GM10248 (cell line): ENCODE data around the gene CCDC92B.

Experiments used
- CTCF ChIA-PET: fragments of 300-600 bp; sonication (Branson Sonifier 250); formaldehyde crosslinking; extraction: SDS; loops from one replicate; lab custom pipeline; 2021; ENCODE audit warnings: antibody characterized with exemption; lab: Yijun Ruan, JAX
- POLR2A ChIA-PET: fragments of 350-650 bp; sonication (Branson Sonifier 250); formaldehyde crosslinking; extraction: SDS; loops from one replicate; lab custom pipeline; 2020; ENCODE audit warnings: antibody characterized with exemption; lab: Yijun Ruan, JAX
- DNase-seq: peaks from one replicate; pipeline ENCODE4 v3.0.0; 2012; ENCODE audit errors: extremely low spot score
- TF ChIP-seq, protein P1 (sequence below): IDR thresholded peaks from 2 replicates; pipeline ENCODE4 v1.5.1; 2012; ENCODE audit warnings: mild to moderate bottlenecking, low read depth; ENCODE audit errors: extremely low read depth, missing control alignments, control extremely low read depth

Gene CCDC92B

DNA sequence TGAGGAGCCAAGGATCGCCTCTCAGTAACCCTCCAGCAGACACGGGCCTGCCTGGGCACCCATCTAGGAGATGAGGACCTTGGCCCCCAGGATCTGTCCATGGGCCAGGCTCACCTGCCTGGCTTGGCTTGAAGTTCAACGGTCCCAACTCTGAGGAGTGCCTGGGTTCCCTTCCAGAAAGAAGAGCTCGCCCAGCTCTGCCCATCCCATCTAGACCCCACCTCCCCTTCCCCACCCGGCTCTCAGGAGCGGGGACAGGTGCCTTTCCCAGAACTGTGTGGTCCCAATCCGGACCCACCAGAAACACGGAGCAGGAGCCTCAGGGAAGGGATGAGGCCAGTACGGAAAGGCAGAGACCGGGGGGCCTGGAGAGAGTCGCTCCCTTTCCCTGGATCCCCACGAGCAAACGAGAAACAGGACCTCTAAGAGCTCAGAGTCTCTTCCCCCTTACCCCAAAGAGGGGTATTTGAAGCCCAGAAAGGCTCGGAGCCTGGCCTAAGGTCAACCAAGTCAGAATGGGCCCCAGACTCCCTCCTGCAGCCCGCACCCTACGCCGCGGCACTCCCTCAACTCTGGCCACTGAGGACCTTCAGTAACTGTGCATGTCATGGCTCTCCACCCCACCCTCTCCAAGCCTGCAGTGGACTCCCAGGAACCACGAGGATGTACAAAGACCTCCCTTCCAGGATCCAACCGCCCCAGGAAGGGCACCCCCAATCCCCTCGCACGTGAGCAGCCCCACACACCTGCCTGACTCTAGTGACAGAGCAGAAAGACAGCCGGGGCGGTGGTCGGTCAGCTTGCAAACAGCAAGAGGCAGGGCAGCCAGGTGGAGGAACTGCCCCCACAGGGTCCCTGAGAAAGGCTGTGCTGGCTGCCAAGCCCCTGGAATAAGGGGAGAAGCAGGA is 43.3 kb downstream of the CCDC92B start:
- POLR2A ChIA-PET = no interaction called here
- DNase-seq = no peak
- CTCF ChIA-PET = interaction anchor here (1.5 to 2.0 kb wide), 2 partner anchors 32 to 324 kb away, joined by 4 to 5 read pairs; no protein-coding TSS in a partner anchor
- TF ChIP-seq, protein P1, sequence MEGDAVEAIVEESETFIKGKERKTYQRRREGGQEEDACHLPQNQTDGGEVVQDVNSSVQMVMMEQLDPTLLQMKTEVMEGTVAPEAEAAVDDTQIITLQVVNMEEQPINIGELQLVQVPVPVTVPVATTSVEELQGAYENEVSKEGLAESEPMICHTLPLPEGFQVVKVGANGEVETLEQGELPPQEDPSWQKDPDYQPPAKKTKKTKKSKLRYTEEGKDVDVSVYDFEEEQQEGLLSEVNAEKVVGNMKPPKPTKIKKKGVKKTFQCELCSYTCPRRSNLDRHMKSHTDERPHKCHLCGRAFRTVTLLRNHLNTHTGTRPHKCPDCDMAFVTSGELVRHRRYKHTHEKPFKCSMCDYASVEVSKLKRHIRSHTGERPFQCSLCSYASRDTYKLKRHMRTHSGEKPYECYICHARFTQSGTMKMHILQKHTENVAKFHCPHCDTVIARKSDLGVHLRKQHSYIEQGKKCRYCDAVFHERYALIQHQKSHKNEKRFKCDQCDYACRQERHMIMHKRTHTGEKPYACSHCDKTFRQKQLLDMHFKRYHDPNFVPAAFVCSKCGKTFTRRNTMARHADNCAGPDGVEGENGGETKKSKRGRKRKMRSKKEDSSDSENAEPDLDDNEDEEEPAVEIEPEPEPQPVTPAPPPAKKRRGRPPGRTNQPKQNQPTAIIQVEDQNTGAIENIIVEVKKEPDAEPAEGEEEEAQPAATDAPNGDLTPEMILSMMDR = no peak

DNA sequence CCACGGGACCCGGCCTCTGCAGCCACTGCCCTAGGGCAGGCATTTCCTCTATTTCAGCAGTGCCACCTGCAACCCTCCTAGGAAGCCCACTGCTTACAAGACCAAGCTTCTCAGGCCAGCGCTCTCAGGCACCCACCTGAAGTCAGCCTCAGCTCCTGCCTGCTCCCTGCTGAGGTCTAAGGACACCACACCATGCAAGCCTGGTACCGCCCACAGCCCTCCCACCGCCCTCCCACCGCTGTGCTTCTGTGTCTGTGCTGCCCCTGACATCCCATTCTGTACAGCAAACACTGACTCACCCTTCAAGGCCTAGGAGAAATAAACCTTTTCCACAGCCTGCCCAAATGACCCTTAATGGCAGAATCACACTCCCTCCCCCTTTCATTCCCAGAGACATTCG is 44.2 kb downstream of the CCDC92B start:
- POLR2A ChIA-PET = no interaction called here
- CTCF ChIA-PET = interaction anchor here (1.0 kb wide), 1 partner anchor 323 kb away, joined by 4 read pairs; no protein-coding TSS in a partner anchor
- TF ChIP-seq, protein P1 = no peak
- DNase-seq = no peak

- POLR2A ChIA-PET = no interaction called here
- CTCF ChIA-PET = interaction anchor here (1.0 kb wide), 1 partner anchor 323 kb away, joined by 4 read pairs; no protein-coding TSS in a partner anchor
- DNase-seq = no peak
- TF ChIP-seq, protein P1 = no peak
Observed at GRCh38 chr17:2704890-2705248, 44.6 kb downstream of the CCDC92B start.

DNA sequence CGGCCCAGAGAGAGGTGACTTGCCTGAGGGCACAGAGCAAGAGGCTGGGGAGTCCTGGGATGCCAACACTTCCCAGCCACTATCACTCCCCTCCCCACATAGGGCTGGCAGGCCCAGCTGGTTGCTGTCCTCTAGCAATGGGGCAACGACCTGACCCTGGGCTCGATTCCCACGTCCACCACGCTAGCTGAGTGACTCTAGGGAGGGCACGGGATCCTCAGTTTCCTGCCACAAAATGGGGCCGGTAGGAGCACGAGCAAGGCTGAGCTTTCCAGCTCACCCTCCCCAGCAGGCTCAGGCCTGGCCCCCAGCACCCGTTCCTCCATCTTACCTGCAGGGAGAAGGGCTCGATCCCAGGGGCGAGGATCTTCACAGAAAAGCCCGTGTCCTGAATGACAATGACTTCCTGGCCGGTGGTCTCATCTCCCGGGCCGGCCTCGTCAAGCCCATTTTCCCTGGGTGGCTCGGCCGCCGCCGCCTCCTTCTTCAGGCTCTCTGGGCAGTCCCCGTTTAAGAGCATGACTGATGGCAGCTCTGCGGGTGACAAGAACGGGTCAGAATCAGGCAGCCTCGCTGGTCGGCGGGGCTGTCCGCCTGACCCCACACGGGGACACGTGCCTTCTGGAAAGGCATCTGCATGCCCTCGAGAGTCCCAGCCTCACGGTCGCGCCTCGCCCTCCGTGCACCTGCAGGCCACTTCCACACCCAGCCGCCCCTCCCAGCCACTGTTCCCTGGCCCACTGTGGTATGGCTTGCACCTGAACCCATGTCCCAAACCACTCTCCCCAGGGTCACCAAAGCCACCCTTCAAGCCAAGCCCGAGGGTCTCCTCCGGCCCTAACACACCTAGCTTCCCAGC is 45.2 kb downstream of the CCDC92B start:
- TF ChIP-seq, protein P1 = no peak
- ChIA-PET POLR2A (no interaction called here), CTCF (interaction anchor here (1.0 to 1.4 kb wide), 2 partner anchors 12 to 322 kb away, joined by 3 to 4 read pairs; no protein-coding TSS in a partner anchor)
- DNase-seq = no peak

- TF ChIP-seq, protein P1 = no peak
- no peak for DNase-seq
- ChIA-PET POLR2A (no interaction called here), CTCF (interaction anchor here (1.4 kb wide), 1 partner anchor 11 kb away, joined by 3 read pairs; no protein-coding TSS in a partner anchor)
Observed at GRCh38 chr17:2703606-2704005, 45.8 kb downstream of the CCDC92B start.

DNA sequence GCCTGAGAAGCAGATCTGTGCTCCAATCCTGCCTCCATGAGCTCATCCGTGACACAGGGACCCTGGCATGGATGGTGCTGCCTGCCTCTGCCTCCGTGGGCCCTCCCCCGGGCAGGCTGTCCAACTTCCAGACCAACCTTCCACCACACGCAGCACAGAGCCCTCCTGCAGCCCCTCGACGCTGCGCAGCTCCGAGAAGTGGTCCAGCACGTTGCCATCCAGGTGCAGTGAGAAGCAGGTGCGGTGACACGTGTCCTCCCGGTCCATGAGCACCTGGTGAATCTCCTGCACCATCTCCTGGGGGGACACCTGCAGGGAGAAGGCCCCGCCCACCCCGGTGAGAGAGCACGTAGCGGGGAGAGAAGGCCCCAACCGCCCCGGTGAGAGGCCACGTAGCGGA is 46.3 kb downstream of the CCDC92B start:
- no peak for DNase-seq
- ChIA-PET CTCF (interaction anchor here (1.4 kb wide), 1 partner anchor 11 kb away, joined by 3 read pairs; no protein-coding TSS in a partner anchor), POLR2A (no interaction called here)
- TF ChIP-seq, protein P1 = no peak
